ENCODE measurements around the gene USP9X.
"Not testable (repeated sequence)": the region's sequence is repeated elsewhere in the genome, so short reads cannot be mapped to it uniquely, and the experiment has no call there.

Gene USP9X

GRCh38 chrX:41224605-41225004, 139.4 kb downstream of the USP9X start:
- DNase-seq, result no peak

- DNase-seq, result no peak
These were observed 148.7 kb downstream of the USP9X start for GRCh38 chrX:41233988-41234387.

GRCh38 chrX:41234471-41234870, 149.2 kb downstream of the USP9X start:
- not testable (repeated sequence) for DNase-seq

GRCh38 chrX:41234962-41235361, 149.7 kb downstream of the USP9X start:
- DNase-seq, result no peak

- peak in 1 of 2 donors; percentile 27 for DNase-seq
These were observed 151.4 kb downstream of the USP9X start for GRCh38 chrX:41236629-41237028.

GRCh38 chrX:41240509-41240908, 155.3 kb downstream of the USP9X start:
- DNase-seq, result no peak

GRCh38 chrX:41241962-41242361, 156.7 kb downstream of the USP9X start:
- DNase-seq, result no peak

- DNase-seq, result no peak
These were observed 160.4 kb downstream of the USP9X start for GRCh38 chrX:41245641-41246040.

- no peak for DNase-seq
These were observed 165.6 kb downstream of the USP9X start for GRCh38 chrX:41250867-41251266.

GRCh38 chrX:41257801-41258200, 172.6 kb downstream of the USP9X start:
- DNase-seq, result peak in 1 of 2 donors; percentile 22

GRCh38 chrX:41258226-41258625, 173.0 kb downstream of the USP9X start:
- DNase-seq, result no peak

- DNase-seq, result no peak
These were observed 173.6 kb downstream of the USP9X start for GRCh38 chrX:41258871-41259270.

- no peak for DNase-seq
These were observed 174.3 kb downstream of the USP9X start for GRCh38 chrX:41259516-41259915.

- DNase-seq, result peak; percentile 2 to 47
These were observed 180.4 kb downstream of the USP9X start for GRCh38 chrX:41265615-41266014.

- no peak for DNase-seq
These were observed 188.4 kb downstream of the USP9X start for GRCh38 chrX:41273638-41274037.

GRCh38 chrX:41275661-41276609, 190.7 kb downstream of the USP9X start:
- DNase-seq, result peak in 1 of 2 donors; percentile 32

GRCh38 chrX:41276661-41277506, 191.6 kb downstream of the USP9X start:
- DNase-seq, result peak in 1 of 2 donors; percentile 13

GRCh38 chrX:41282307-41282706, 197.1 kb downstream of the USP9X start:
- DNase-seq, result not testable (repeated sequence)

- DNase-seq, result not testable (repeated sequence)
These were observed 200.7 kb downstream of the USP9X start for GRCh38 chrX:41285928-41286327.

All from bone marrow (tissue), 2 donors.